H9 (cell line): ENCODE data around the gene CEP131. TPM values are rescaled to one million over a fixed set of nuclear protein-coding genes. Genes with fewer than 3 reads are reported as not detected.

Source experiments
- DNase-seq: peaks from one replicate; pipeline ENCODE4 v3.0.0-alpha.2; 2017
- H2AFZ ChIP-seq: one replicate; pipeline ENCODE4 v1.6.1; 2013; ENCODE audit warnings: mild to moderate bottlenecking, low read length, control low read depth, moderate library complexity
- H2AK5ac ChIP-seq: 2 replicates; pipeline ENCODE4 v1.6.1; 2013; ENCODE audit warnings: low read length, control low read depth, mixed read lengths; ENCODE audit not compliant: insufficient read length
- H2BK120ac ChIP-seq: one replicate; pipeline ENCODE4 v1.6.1; 2013; ENCODE audit warnings: low read depth, mild to moderate bottlenecking, low read length, control low read depth, inconsistent platforms; ENCODE audit not compliant: poor library complexity, severe bottlenecking
- H2BK12ac ChIP-seq: 2 replicates; pipeline ENCODE4 v1.6.1; 2013; ENCODE audit warnings: low read length, control low read depth, mixed read lengths, low read depth; ENCODE audit not compliant: insufficient read length
- H2BK15ac ChIP-seq: 2 replicates; pipeline ENCODE4 v1.6.1; 2013; ENCODE audit warnings: low read depth, low read length, control low read depth
- H2BK20ac ChIP-seq: one replicate; pipeline ENCODE4 v1.6.1; 2013; ENCODE audit warnings: low read depth, mild to moderate bottlenecking, low read length, control low read depth, inconsistent platforms; ENCODE audit not compliant: poor library complexity, severe bottlenecking
- H2BK5ac ChIP-seq: 2 replicates; pipeline ENCODE4 v1.6.1; 2013; ENCODE audit warnings: low read length, control low read depth, mixed read lengths; ENCODE audit not compliant: insufficient read length
- H3K14ac ChIP-seq: 2 replicates; pipeline ENCODE4 v1.6.1; 2013; ENCODE audit warnings: low read length, control low read depth; ENCODE audit not compliant: insufficient read depth
- H3K18ac ChIP-seq: 2 replicates; pipeline ENCODE4 v1.6.1; 2013; ENCODE audit warnings: low read depth, mild to moderate bottlenecking, mixed read lengths, low read length, control low read depth; ENCODE audit not compliant: insufficient read length
- H3K23ac ChIP-seq: 2 replicates; pipeline ENCODE4 v1.6.1; 2013; ENCODE audit warnings: low read length, control low read depth, mixed read lengths, low read depth; ENCODE audit not compliant: insufficient read length
- H3K23me2 ChIP-seq: 2 replicates; pipeline ENCODE4 v1.6.1; 2013; ENCODE audit warnings: low read depth, mild to moderate bottlenecking, mixed read lengths, low read length, control low read depth; ENCODE audit not compliant: insufficient read length, poor library complexity, severe bottlenecking
- H3K27ac ChIP-seq: 2 replicates; pipeline ENCODE4 v1.5.1; 2013; ENCODE audit warnings: low read length, control low read depth, mixed read lengths, low read depth; ENCODE audit not compliant: insufficient read length
- H3K27me3 ChIP-seq: 2 replicates; pipeline ENCODE4 v1.6.1; 2013; ENCODE audit warnings: low read length, control low read depth, inconsistent platforms; ENCODE audit not compliant: insufficient read depth
- H3K4ac ChIP-seq: 2 replicates; pipeline ENCODE4 v1.6.1; 2013; ENCODE audit warnings: low read depth, mild to moderate bottlenecking, control low read depth, inconsistent platforms, low read length, moderate library complexity
- H3K4me1 ChIP-seq: 2 replicates; pipeline ENCODE4 v1.6.1; 2013; ENCODE audit warnings: low read length, control low read depth, inconsistent platforms; ENCODE audit not compliant: insufficient read depth
- H3K4me2 ChIP-seq: 2 replicates; pipeline ENCODE4 v1.6.1; 2013; ENCODE audit warnings: low read length, control low read depth, mixed read lengths; ENCODE audit not compliant: insufficient read length, insufficient read depth
- H3K56ac ChIP-seq: 2 replicates; pipeline ENCODE4 v1.6.1; 2013; ENCODE audit warnings: low read depth, mild to moderate bottlenecking, mixed read lengths, low read length, control low read depth; ENCODE audit not compliant: insufficient read length
- H3K79me1 ChIP-seq: 2 replicates; pipeline ENCODE4 v1.6.1; 2013; ENCODE audit warnings: low read depth, mild to moderate bottlenecking, moderate library complexity, low read length, control low read depth, inconsistent platforms; ENCODE audit not compliant: insufficient read depth, poor library complexity, severe bottlenecking
- H3K79me2 ChIP-seq: 2 replicates; pipeline ENCODE4 v1.6.1; 2013; ENCODE audit warnings: low read length, control low read depth, inconsistent platforms; ENCODE audit not compliant: insufficient read depth
- H3K9ac ChIP-seq: 2 replicates; pipeline ENCODE4 v1.6.1; 2013; ENCODE audit warnings: low read length, control low read depth, mixed read lengths; ENCODE audit not compliant: insufficient read length; ENCODE audit errors: extremely low read depth
- H3K9me3 ChIP-seq: one replicate; pipeline ENCODE4 v1.6.1; 2013; ENCODE audit warnings: low read depth, low read length, inconsistent platforms; ENCODE audit not compliant: control insufficient read depth
- H3T11ph ChIP-seq: one replicate; pipeline ENCODE4 v1.6.1; 2013; ENCODE audit warnings: mild to moderate bottlenecking, low read length, control low read depth, inconsistent platforms
- H4K20me1 ChIP-seq: one replicate; pipeline ENCODE4 v1.6.1; 2013; ENCODE audit not compliant: control insufficient read depth, insufficient read length, insufficient read depth
- H4K5ac ChIP-seq: 2 replicates; pipeline ENCODE4 v1.6.1; 2013; ENCODE audit warnings: low read depth, mild to moderate bottlenecking, mixed read lengths, low read length, control low read depth; ENCODE audit not compliant: insufficient read length
- H4K8ac ChIP-seq: replicated peaks from 2 replicates; pipeline ENCODE4 v1.6.1; 2013; ENCODE audit warnings: low read length, control low read depth, mixed read lengths, low read depth; ENCODE audit not compliant: insufficient read length
- H4K91ac ChIP-seq: 2 replicates; pipeline ENCODE4 v1.6.1; 2013; ENCODE audit warnings: low read depth, mild to moderate bottlenecking, moderate library complexity, mixed read lengths, low read length, control low read depth; ENCODE audit not compliant: insufficient read length
- H3K27ac Mint-ChIP-seq, 3 experiments: 2 replicates in 2 of 3; 3 replicates in 1 of 3; pipeline ENCODE4 v1.8.0; 2020 to 2021; ENCODE audit warnings: mixed read lengths in 3 of 3, mild to moderate bottlenecking in 1 of 3, moderate library complexity in 1 of 3
- H3K27me3 Mint-ChIP-seq: 2 replicates; pipeline ENCODE4 v1.8.0; 2021; ENCODE audit warnings: low read depth, mild to moderate bottlenecking, moderate library complexity, mixed read lengths
- H3K36me3 Mint-ChIP-seq, 3 experiments: 2 replicates in 2 of 3; 3 replicates in 1 of 3; pipeline ENCODE4 v1.8.0; 2020 to 2021; ENCODE audit warnings: low read depth in 3 of 3, mixed read lengths in 3 of 3; ENCODE audit not compliant: insufficient read depth in 1 of 3
- H3K4me1 Mint-ChIP-seq, 2 experiments: 2 replicates each; pipeline ENCODE4 v1.8.0; 2020; ENCODE audit warnings: mixed read lengths in 2 of 2
- H3K4me3 Mint-ChIP-seq, 2 experiments: 2 replicates in 1 of 2; 3 replicates in 1 of 2; pipeline ENCODE4 v1.8.0; 2020 to 2021; ENCODE audit warnings: mild to moderate bottlenecking in 2 of 2, mixed read lengths in 2 of 2, moderate library complexity in 1 of 2
- H3K9me3 Mint-ChIP-seq, 2 experiments: 2 replicates in 1 of 2; 3 replicates in 1 of 2; pipeline ENCODE4 v1.8.0; 2020; ENCODE audit warnings: mild to moderate bottlenecking in 2 of 2, mixed read lengths in 2 of 2, moderate library complexity in 1 of 2
- WGBS: extraction: QIAGEN DNeasy Blood & Tissue Kit; methylation state at CpG from one replicate; pipeline ENCODE4 v1.1.7; 2013; ENCODE audit warnings: missing lambda C conversion rate, low lambda C conversion rate, mixed read lengths; ENCODE audit not compliant: insufficient read length; ENCODE audit errors: extremely low coverage; 5-methylcytosine and 5-hydroxymethylcytosine counted together
- total RNA-seq: library from RNA; stranded (reverse); gene quantifications from 2 replicates; pipeline ENCODE4 v1.2.1, GENCODE V29; 2021
- TF ChIP-seq, protein P1 (sequence below): fragments of 200-600 bp; sonication (generic); conservative IDR thresholded peaks from 3 replicates; pipeline ENCODE4 v1.8.0; 2021; ENCODE audit warnings: antibody characterized with exemption, mild to moderate bottlenecking

CEP131 gene
- total RNA-seq, 1 experiment from 2014 or later: 16.3 TPM

DNA sequence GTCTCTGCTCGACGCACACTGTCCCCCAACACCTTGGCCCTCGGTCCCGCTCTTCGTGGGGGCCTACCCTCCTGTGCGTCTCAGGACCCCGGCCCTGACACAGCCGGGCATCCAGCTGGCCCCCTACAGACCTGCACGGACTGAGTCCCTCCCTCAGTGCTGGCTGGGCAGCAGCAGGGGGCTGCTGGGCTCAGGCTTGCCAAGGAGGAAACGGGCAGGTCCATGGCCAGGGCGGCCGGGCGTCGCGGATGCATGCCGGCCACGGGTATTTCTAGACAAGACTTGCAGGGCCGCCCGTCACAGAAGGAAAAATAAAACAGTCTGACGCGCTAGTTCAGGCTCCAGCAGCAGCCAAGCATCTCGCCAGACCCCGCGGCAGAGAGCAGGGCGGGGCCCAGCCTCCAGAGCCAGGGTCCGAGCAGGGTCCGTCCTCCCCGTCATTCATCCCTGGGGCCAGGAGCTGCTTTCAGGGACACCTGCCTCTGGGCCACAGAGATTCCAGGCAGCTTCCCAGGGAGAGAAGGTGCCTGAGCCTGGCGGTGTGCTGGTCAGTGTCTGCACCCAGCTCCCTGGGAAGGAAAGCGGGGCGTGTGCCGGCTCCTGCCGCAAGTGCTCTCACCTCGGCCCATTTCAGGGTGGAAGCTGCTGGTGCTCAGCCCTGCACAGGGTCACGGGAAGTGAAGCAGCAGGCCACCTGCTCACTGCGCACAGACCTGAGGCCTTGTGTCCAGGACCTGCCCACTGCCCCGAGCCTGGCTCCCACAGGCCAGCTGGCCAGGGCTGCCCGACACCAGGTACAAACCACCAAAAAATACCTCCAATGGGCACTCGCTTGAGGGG, 64.7 kb downstream of the CEP131 start:
- Histone ChIP-seq H3K9ac (no peak overlapping the region), H4K20me1 (no peaks in the 10 kb centered on the region), H3K27ac (no peak overlapping the region), H3K18ac (no peak overlapping the region), H3K79me1 (no peaks in the 10 kb centered on the region), H2AK5ac (no peak overlapping the region), H4K91ac (no peak overlapping the region), H2BK5ac (no peak overlapping the region), H4K8ac (no peak overlapping the region), H3K23me2 (no peaks in the 10 kb centered on the region), H3K79me2 (no peaks in the 10 kb centered on the region), H4K5ac (no peak overlapping the region), H2AFZ (no peak overlapping the region), H3K4me1 (no peaks in the 10 kb centered on the region), H3K4ac (no peak overlapping the region), H2BK120ac (no peak overlapping the region), H3K23ac (no peak overlapping the region), H3K27me3 (no peaks in the 10 kb centered on the region), H2BK12ac (no peak overlapping the region), H3K4me2 (no peak overlapping the region), H2BK20ac (no peak overlapping the region), H3K9me3 (no peaks in the 10 kb centered on the region), H3T11ph (no peak overlapping the region), H2BK15ac (no peak overlapping the region), H3K14ac (no peak overlapping the region), H3K56ac (no peak overlapping the region)
- Mint-ChIP-seq H3K4me3 (no peak overlapping the region), H3K27me3 (0 out of 2 replicates have a peak, but pooled peaks cover 2% of the 10 kb centered on the region), H3K9me3 (no peaks in the 10 kb centered on the region), H3K27ac (0 out of 7 replicates have a peak overlapping the region, but pooled peaks of 1 of the 3 experiments have one; percentile 61), H3K4me1 (no peaks in the 10 kb centered on the region), H3K36me3 (no peaks in the 10 kb centered on the region)
- DNase-seq: no peak
- no CpG with 5 or more reads among the region's 39 CpGs for WGBS
- TF ChIP-seq, protein P1, sequence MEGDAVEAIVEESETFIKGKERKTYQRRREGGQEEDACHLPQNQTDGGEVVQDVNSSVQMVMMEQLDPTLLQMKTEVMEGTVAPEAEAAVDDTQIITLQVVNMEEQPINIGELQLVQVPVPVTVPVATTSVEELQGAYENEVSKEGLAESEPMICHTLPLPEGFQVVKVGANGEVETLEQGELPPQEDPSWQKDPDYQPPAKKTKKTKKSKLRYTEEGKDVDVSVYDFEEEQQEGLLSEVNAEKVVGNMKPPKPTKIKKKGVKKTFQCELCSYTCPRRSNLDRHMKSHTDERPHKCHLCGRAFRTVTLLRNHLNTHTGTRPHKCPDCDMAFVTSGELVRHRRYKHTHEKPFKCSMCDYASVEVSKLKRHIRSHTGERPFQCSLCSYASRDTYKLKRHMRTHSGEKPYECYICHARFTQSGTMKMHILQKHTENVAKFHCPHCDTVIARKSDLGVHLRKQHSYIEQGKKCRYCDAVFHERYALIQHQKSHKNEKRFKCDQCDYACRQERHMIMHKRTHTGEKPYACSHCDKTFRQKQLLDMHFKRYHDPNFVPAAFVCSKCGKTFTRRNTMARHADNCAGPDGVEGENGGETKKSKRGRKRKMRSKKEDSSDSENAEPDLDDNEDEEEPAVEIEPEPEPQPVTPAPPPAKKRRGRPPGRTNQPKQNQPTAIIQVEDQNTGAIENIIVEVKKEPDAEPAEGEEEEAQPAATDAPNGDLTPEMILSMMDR: no peak
